Left kidney (tissue), 8 donors: ENCODE measurements around the gene MMP3. TPM values are rescaled to one million over a fixed set of nuclear protein-coding genes. Genes with fewer than 3 reads are reported as not detected.
A peak's percentile ranks its signal among the peaks of the same experiment; 100 is the strongest.
"Not testable (repeated sequence)": the region's sequence is repeated elsewhere in the genome, so short reads cannot be mapped to it uniquely, and the experiment has no call there.

Source experiments
- DNase-seq: peaks from one replicate; pipeline ENCODE4 v3.0.0-alpha.2; 2013
- long read RNA-seq, 8 donors: transcript quantifications; one replicate each; lab custom pipeline, GENCODE V29; 2026
- polyA plus RNA-seq: library from polyadenylated mRNA; unstranded; fragments of 120-200 nt; gene quantifications from one replicate; pipeline ENCODE4 v1.2.1, GENCODE V29; 2013; ENCODE audit not compliant: insufficient read length

Gene MMP3
- not detected for polyA plus RNA-seq
- long read RNA-seq, donor 1 = 0 reads
- long read RNA-seq, donor 2 = 0 reads
- long read RNA-seq, donor 3 = 0 reads
- long read RNA-seq, donor 4 = 0 reads
- long read RNA-seq, donor 5 = 0 reads
- long read RNA-seq, donor 6 = 0 reads
- long read RNA-seq, donor 7 = 0 reads
- long read RNA-seq, donor 8 = 0 reads

- no peak for DNase-seq
Observed at GRCh38 chr11:102843489-102843888, at the start of gene MMP3. MMP3 (minus strand) TSS chr11:102843609; CDS start chr11:102843546, 63 bp downstream.

GRCh38 chr11:102891736-102892135 is 48.3 kb upstream of the MMP3 start:
- DNase-seq = no peak

- no peak for DNase-seq
Observed at GRCh38 chr11:102886999-102887398, 43.6 kb upstream of the MMP3 start.

GRCh38 chr11:102883141-102883540 is 39.7 kb upstream of the MMP3 start:
- DNase-seq = no peak

GRCh38 chr11:102882389-102883024 is 39.1 kb upstream of the MMP3 start:
- DNase-seq = no peak

GRCh38 chr11:102879801-102880200 is 36.4 kb upstream of the MMP3 start:
- DNase-seq = no peak

GRCh38 chr11:102878595-102878994 is 35.2 kb upstream of the MMP3 start:
- DNase-seq = no peak

GRCh38 chr11:102874852-102875251 is 31.4 kb upstream of the MMP3 start, which contains the start of gene MMP12:
MMP12 (minus strand) TSS chr11:102874982; CDS start chr11:102874937, 45 bp downstream.
- DNase-seq = no peak

GRCh38 chr11:102869354-102869964 is 26.1 kb upstream of the MMP3 start:
- DNase-seq = not testable (repeated sequence)

- DNase-seq = peak; percentile 8
Observed at GRCh38 chr11:102868339-102868738, 24.9 kb upstream of the MMP3 start.

GRCh38 chr11:102864724-102865123 is 21.3 kb upstream of the MMP3 start:
- no peak for DNase-seq

- no peak for DNase-seq
Observed at GRCh38 chr11:102853956-102854355, 10.5 kb upstream of the MMP3 start.

GRCh38 chr11:102853055-102853454 is 9.6 kb upstream of the MMP3 start:
- no peak for DNase-seq

- DNase-seq = no peak
Observed at GRCh38 chr11:102850973-102851745, 7.8 kb upstream of the MMP3 start.

- DNase-seq = no peak
Observed at GRCh38 chr11:102849311-102849710, 5.9 kb upstream of the MMP3 start.

- DNase-seq = no peak
Observed at GRCh38 chr11:102846292-102846691, 2.9 kb upstream of the MMP3 start.

GRCh38 chr11:102842930-102843329 is 479 bp downstream of the MMP3 start:
- no peak for DNase-seq

GRCh38 chr11:102840018-102840417 is 3.4 kb downstream of the MMP3 start:
- no peak for DNase-seq

- DNase-seq = no peak
Observed at GRCh38 chr11:102837646-102838045, 5.8 kb downstream of the MMP3 start.

GRCh38 chr11:102837156-102837555 is 6.3 kb downstream of the MMP3 start:
- DNase-seq = no peak

GRCh38 chr11:102836290-102836875 is 7.0 kb downstream of the MMP3 start:
- no peak for DNase-seq

- no peak for DNase-seq
Observed at GRCh38 chr11:102833731-102834130, 9.7 kb downstream of the MMP3 start.
